NB4 (cell line): ENCODE data around the gene SRGAP3.

Experiments used
- CTCF ChIP-seq: IDR thresholded peaks from one replicate; pipeline ENCODE4 v1.5.1; 2012; ENCODE audit warnings: low read depth, low read length
- MYC ChIP-seq: IDR thresholded peaks from 2 replicates; pipeline ENCODE4 v1.6.1; 2011; ENCODE audit warnings: low read depth, low read length
- POLR2A ChIP-seq: IDR thresholded peaks from 2 replicates; pipeline ENCODE4 v1.6.1; 2011; ENCODE audit warnings: mild to moderate bottlenecking; ENCODE audit not compliant: insufficient read length; ENCODE audit errors: extremely low read depth
- TF ChIP-seq, protein P1 (sequence below): IDR thresholded peaks from 2 replicates; pipeline ENCODE4 v1.6.1; 2011; ENCODE audit warnings: low read depth, low read length

DNA sequence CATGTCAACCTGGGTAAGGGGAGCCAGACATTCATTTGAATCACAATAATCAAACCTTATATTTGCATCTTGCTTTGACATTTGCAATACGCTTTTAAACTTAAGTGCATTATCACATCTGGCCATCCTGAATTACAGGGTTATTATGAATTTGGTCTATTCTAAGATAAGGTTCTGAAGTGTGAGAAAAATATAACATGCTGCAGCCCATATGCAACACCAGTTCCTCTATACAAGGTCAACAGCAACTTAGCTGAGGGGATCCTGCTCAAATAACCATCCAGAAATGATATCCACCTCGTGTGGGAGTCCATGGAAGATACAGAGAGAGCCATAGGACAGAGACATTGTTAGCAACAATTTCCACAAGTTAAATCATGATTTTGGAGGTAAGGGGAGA, 213.5 kb downstream of the SRGAP3 start:
- TF ChIP-seq POLR2A (no peak), CTCF (no peak), MYC (no peak)
- TF ChIP-seq, protein P1, sequence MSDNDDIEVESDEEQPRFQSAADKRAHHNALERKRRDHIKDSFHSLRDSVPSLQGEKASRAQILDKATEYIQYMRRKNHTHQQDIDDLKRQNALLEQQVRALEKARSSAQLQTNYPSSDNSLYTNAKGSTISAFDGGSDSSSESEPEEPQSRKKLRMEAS: no peak
